Right renal cortex interstitium (tissue), 3 donors: ENCODE data around the gene CDCA3. TPM values are rescaled to one million over a fixed set of nuclear protein-coding genes. Genes with fewer than 3 reads are reported as not detected.
"Not testable (repeated sequence)": the region's sequence is repeated elsewhere in the genome, so short reads cannot be mapped to it uniquely, and the experiment has no call there.

Source experiments
- DNase-seq, 3 donors: peaks; one replicate each; pipeline ENCODE4 v3.0.0-alpha.2; 2013; ENCODE audit warnings: low read depth in 3 of 3, low spot score in 2 of 3
- polyA plus RNA-seq, 3 donors: library from polyadenylated mRNA; unstranded; fragments of 120-200 nt; gene quantifications; one replicate each; pipeline ENCODE4 v1.2.1, GENCODE V29; 2013; ENCODE audit not compliant: insufficient read length in 3 of 3

Gene CDCA3
- polyA plus RNA-seq: 10 to 100 TPM; 20.5 to 23.3 (median 22.7) TPM

DNA sequence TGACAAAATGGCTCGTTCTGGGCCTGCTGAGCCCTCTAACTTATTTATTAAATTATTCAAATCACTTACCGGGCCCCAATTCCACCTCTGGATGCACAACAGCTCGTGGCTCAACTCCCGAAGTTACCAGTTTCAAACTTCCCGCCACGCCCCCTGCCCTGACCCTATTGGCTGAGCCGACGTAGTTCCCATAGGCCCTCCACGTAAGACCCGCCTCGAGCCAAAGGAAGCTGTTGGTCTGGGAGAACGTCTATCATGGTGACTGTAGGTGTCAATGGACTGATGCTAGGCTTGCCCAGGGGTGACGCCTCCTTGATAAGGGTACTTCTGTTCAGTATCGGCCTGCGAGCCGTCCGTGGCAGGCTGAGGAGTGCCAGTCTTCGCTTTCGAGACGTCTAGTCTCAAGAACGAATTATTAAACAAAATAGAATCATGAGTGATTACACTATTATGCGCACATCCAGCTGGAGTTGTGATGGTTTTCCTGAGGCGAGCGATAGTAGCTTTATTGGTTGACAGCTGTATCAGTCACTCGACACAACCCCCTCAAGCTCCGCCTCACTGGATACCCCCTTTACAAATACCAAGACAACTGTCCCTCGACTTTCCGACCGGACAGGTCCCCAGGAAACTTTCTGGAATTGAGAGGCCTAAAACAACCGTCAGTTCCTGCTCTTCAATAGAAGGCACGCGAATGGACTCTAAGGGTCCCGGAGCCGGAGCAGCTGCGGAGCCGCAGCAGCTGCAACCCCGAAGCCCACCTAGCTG is at the start of gene CDCA3:
CDCA3 (minus strand) TSS at position 134 of the 768 bp plus-strand sequence. CDS start 334 bp downstream, outside the sequence.
- DNase-seq: no peak

DNA sequence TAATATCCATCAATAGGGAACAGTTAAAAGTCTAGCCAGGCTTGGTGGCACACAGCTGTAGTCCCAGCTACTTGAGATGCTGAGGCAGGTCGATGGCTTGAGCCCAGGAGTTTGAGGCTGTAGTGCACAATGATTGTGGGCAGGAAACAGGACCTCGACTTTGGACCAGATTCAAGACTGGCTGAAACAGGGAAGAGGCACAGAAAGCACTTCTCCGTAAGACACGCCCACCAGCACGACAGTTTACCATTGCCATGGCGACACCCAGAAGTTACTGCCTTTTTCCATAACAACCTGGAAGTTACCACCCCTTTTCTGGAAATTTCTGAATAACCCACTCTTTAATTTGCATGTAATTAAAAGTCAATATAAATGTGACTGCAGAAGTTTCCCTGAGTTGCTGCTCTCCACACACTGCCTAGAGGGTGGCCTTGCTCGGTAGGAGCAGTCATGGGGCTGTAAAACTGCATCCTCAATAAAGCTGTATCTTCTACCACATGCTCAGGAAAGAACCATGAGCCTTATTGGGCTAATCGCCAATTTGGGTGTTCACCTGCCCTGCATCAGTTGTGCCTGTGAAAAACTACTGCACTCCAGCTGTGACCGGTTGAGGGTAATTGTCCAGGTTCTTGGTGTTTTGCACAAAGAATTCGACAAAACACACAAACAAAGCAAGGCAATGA is 48.9 kb upstream of the CDCA3 start:
- no peak for DNase-seq

DNA sequence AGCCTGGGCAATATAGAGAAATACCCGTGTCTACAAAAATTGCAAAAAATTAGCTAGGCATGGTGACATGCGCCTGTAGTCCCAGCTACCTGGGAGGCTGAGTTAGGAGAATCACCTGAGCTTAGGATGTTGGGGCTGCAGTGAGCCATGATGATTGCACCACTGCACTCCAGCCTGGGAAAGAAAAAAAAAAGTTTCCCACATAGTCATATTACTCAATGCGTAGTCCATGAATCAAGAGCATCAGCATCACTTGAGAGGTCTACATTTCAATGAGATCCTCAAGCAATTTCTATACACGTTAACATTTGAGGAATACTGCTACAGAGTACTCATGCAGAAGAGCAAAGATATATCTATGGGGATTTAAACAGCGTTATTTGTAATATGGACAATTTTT is 48.3 kb upstream of the CDCA3 start:
- no peak for DNase-seq

DNA sequence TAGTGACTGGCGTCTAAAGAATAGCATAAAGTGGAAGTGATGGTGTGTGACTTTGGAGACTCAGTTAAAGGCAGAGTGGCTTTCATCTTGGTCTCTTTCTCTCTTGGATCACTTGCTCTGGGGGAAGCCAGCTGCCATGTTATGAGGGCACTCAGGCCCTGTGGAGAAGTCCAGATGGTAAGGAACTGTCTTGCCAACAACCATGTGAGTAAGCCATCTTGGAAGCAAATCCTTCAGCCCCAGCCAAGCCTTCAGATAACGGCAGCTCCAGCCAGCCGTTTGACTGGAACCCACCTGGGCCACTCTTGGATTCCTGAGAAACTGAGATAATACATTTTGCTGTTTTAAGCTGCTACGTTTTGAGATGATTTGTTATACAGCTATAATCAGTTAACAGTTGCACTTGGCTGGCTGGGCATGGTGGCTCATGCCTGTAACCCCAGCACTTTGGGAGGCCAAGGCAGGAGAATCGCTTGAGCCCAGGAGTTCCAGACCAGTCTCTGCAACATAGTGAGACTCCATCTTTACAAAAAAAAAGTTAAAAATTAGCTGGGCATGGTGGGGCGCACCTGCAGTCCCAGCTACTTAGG is 45.9 kb upstream of the CDCA3 start:
- DNase-seq: no peak

DNA sequence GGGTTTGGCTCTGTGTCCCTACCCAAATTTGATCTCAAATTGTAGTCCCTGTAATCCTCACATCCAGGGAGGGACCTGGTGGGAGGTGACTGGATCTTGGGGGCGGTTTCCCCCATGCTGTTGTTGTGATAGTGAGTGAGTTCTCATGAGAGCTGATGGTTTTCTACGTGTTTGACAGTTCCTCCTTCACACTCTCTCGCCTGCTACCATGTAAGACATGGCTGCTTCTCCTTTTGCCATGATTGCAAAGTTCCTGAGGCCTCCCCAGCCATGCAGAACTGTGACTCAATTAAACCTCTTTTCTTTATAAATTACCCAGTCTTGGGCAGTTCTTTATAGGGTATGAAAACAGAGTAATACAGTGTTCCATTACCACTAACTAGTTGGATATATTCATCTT is 43.2 kb upstream of the CDCA3 start:
- no peak for DNase-seq

DNA sequence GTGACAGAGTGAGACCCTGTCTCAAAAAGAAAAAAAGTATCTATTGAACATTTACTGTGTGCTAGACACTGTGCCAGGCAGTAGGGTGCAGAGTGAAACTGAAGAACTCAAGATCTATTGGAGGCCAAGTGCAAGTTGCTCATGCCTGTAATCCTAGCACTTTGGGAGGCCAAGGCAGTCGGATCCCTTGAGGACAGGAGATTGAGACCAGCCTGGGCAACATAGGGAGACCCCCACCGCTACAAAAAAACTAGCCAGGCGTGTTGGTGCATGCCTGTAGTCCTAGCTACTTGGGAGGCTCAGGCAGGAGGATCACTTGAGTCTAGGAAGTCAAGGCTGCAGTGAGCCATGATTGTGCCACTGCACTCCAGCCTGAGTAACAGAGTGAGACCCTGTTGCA is 41.6 kb upstream of the CDCA3 start:
- DNase-seq: not testable (repeated sequence)

DNA sequence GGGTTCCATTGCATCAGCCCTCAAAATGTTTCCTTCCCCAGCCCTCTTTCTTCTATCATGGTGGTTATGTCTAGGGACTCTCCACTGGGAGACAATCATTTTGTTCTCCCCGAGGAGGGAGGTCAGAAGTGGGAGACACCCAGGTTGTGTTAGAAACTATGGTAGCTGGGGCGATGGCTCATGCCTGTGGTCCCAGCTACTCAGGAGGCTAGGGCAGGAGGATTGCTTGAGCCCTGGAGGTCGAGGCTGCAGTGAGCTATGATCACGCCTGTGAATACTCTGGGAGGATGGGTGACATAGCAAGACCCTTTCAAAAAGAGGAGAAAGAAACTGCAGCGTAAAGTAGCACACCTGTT is 40.5 kb upstream of the CDCA3 start:
- no peak for DNase-seq

DNA sequence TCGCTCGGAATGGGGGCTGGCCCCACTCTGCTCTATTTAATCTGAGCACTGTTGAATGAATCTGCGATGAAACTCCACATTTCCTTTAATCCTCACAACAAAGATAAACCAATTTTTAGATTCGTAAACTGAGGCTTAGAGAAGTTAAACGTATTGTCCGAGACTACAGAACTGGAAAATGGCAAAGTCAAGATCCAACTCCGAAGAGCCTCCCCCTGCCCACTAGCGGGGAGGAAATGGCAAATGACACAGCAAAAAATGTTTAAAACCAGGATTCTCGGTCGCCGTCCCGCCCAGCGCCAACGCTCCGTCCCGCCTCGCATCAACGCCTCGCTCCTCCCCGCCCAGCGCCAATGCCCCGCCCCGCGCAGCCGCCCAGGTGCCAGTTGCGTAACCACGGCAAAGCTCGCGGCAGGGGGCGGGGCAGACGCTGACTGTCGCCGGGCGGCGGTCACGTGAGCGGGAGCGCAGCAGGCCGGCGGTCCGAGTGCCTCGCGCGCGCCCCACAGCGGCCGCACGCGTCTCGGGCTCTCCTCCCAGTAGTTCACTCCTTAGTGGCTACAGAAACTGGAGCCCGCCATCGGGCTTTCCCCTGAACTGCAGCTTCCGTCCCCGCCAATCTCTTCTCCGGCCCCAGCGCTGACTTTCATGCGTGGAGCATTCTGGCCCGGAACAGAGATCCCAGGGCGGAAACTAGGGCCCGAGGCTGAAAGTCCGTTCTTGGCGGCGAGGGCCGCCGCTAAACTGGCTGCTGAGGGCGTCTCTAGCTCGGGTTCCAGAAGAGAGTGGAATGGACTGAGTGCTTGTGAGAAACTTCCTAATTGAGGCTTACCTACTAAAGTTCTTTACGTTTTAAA is 39.9 kb upstream of the CDCA3 start:
- DNase-seq: peak; percentile 85 to 96 (median 92)

DNA sequence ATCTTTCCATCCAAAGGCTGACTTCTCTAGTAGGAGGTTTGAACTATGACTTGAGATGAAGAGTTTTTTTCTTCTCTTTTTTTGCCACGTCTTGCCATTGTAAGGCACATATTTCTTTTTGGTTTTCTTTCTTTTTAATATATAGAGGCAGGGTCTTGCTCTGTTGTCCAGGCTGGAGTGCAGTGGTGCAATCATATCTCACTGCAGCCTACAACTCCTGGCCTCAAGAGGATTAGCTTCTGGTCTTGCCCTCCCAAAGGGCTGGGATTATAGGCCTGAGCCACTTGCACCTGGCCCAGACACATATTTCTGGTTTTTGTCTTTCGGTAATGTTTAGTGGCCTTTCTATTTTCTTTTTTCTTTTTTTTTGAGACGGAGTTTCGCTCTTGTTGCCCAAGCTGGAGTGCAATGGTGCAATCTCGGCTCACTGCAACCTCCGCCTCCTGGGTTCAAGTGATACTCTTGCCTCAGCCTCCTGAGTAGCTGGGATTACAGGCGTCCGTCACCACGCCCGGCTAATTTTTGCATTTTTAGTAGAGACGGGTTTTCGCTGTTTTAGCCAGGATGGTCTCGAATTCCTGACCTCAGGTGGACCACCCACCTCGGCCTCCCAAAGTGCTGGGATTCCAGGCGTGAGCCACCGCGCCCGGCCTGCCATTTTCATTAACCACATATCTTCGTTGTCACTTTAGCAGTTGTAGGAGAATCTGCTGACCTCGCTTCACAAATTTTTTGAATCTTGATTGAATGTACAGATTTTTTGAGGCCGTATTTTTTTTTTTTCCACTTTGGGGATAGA is 38.9 kb upstream of the CDCA3 start:
- not testable (repeated sequence) for DNase-seq

DNA sequence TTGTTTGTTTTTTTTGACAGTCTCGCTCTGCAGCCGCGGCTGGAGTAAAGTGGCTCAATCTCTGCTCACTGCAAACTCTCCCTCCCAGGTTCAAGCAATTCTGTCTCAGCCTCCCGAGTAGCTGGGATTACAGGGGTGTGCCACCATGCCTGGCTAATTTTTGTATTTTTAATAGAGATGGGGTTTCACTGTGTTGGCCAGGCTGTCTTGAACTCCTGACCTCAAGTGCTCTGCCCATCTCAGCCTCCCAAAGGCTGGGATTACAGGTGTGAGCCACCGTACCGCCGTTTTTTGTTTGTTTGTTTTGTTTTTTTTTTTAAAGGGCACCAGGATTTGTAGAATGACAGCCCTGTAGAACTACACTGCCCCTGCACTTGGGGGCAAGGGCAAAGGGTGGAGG is 37.7 kb upstream of the CDCA3 start:
- DNase-seq: not testable (repeated sequence)

DNA sequence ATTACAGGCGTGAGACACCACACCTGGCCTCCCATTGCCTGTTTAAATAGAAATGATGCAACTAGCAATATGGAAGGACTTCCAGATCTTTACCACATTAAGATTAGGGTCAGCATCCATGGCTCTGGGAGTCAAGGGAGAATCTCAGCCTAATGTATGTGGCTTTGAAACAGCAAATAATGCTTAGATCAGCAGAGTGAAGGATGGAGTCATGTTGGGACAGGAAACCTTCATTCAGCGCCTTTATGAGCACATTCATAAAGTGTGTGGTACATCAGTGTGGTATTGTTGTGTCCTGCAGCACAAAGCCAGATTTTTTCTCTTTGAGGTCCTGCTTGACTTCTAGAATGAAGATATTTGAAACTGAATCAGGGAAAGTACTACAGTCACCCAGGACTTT is 37.3 kb upstream of the CDCA3 start:
- DNase-seq: no peak

DNA sequence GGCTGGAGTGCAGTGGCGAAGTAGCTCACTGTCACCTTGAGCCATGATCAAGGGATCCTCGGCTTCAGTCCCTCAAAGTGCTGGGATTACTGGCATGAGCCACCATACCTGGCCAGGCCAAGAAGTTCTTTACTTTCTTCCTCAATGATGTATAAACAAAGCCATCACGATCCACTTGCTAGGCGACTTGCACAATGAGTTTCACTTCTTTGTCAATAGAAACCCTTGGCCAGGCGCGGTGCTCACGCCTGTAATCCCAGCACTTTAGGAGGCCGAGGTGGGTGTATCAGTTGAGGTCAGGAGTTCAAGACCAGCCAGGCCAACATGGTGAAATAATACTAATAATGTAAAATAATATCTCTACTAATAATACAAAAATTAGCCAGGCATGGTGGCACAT is 36.4 kb upstream of the CDCA3 start:
- DNase-seq: no peak

DNA sequence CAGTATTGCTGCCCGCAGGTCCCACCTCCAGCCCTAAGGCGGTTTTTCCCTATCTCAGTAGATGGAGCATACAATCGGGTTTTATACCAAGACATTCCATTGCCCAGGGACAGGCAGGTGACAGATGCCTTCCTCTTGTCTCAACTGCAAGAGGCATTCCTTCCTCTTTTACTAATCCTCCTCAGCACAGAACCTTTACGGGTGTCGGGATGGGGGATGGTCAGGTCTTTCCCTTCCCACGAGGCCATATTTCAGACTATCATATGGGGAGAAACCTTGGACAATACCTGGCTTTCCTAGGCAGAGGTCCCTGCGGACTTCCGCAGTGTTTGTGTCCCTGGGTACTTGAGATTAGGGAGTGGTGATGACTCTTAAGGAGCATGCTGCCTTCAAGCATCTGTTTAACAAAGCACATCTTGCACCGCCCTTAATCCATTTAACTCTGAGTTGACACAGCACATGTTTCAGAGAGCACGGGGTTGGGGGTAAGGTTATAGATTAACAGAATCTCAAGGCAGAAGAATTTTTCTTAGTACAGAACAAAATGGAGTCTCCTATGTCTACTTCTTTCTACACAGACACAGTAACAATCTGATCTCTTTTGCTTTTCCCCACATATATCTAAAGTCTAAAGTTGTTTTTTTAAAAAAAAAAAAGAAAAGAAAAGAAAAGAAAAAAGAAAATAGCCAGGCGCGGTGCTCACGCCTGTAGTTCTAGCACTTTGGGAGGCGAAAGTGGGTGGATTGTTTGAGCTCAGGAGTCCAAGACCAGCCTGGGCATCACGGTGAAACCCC is 35.3 kb upstream of the CDCA3 start:
- DNase-seq: not testable (repeated sequence)

DNA sequence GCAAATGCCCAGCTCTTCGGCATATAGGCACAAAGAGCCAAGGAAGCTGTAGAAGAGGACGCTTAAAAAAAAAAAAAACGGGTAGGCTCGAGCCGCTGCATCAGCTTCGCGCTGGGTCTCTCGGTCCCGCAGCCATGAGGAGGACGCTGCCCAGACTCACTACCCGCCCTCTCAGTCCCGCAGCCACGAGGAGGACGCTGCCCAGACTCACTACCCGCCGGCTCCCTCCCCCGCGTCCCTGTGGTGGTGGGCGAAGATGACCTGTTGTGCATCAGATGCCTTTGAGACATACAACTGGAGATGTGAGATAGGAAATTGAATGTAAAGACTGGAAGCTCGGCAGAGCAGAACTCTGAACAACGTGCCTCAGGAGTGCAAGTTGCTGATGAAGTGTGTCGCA is 33.5 kb upstream of the CDCA3 start:
- DNase-seq: no peak

DNA sequence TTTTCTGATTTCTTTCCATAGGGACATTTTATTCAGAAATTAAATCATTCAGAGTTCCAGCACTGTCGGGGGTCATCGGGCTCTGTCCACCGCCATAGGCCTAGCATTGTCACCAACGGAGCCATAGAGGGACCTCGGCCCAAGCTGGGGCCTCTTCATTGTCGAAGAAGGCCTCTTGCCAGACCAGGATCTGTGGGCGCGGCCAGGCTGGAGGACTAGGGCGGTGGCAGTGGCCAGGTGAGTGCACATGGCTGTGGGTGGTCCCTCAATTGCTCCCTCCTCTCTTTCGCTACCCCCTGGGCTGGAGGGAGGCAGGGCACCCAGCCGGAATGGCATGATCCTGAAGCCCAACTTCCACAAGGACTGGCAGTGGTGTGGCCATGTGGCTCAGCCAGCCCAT is 32.6 kb upstream of the CDCA3 start:
- no peak for DNase-seq

DNA sequence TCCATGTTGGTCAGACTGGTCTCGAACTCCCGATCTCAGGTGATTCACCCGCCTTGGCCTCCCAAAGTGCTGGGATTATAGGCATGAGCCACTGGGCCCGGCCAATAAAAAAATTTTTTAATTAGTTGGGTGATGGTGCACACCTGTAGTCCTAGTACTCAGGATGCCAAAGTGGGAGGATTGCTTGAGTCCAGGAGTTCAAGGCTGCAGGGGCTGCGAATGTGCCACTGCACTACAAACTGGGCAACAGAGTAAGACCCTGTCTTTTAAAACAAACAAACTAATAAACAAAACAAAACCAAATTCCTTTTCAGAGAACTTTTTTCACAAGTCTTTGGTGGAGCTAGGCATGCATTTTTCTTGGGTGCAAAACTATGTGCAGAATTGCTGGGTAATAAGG is 32.2 kb upstream of the CDCA3 start:
- DNase-seq: no peak

DNA sequence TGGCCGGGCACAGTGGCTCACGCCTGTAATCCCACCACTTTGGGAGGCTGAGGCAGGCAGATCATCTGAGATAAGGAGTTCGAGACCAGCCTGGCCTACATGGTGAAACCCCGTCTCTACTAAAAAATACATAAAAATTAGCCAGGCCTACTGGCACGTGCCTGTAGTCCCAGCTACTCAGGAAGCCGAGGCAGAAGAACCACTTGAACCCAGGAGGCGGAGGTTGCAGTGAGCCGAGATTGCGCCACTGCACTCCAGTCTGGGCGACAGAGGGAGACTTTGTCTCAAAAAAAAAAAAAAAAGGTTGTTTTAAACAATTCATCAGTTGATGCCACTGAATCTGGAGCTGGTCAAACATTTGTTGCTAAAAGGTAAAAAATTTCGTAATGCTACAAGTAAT is 28.7 kb upstream of the CDCA3 start:
- not testable (repeated sequence) for DNase-seq

DNA sequence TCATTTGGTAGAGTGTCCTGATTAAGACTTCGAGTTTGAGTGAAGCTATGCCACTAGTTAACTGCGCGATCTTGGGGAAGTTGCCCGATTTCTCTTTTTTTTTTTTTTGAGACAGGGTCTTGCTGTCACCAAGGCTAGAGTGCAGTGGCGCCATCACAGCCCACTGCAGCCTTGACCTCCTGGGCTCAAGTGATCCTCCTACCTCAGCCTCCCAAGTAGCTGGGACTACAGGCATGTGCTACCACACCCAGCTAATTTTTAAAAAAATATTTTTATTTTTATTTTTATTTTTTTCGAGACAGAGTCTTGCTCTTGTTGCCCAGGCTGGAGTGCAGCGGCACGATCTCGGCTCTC is 22.9 kb upstream of the CDCA3 start:
- DNase-seq: not testable (repeated sequence)
